Hair follicle dermal papilla cell (primary cell): ENCODE measurements around the gene CELF2. TPM values are rescaled to one million over a fixed set of nuclear protein-coding genes. Genes with fewer than 3 reads are reported as not detected.

Experiments used
- total RNA-seq: library from RNA; depleted of rRNA; stranded (reverse); fragments of >200 nt; gene quantifications from 2 replicates; pipeline ENCODE4 v1.2.3, GENCODE V29; 2012

Gene CELF2
- 24.7 and 26.1 TPM in 2 replicates for total RNA-seq

DNA sequence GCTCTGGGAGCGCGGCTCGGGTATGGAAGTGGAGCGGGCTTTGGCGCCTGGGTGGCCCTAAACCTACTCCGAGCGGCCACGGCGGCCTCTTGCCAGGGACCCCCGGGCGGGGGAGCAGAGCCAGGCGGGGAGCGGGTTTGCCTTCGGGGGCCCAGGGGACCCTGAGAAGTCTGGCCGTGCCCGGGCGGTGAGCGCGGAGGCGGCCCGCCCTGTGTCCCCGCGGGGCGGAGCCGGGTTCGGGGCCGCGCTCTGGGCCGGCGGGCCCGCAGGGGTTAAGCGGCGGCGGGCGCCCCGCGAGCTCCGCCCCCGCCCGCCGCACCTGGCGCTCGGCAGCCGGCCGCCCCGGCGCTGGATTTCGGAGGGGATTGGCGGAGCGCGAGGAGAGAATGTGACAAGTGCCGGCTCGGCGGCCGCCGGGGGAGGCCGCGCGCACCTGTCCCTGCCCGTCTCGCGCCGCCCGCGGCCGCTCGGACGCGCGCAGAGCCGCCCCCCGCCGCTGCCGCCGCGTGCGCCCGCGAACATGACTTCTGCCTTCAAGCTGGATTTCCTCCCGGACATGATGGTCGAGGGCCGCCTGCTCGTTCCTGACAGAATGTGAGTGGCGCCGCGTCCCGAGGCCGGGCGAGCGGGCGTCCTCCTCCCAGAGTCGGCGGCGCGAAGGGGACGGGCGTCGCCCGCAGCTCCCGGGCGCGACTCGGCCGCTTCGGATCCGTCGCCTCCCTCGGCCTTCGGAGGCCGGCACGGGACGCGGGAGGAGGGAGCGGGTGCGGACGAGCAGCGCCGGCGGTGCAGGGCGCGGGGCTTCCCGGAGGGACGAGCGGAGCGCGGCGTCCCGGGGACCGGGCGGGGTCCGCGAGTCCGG, at the start of gene CELF2:
CELF2 (plus strand) TSS at position 303 of the 862 bp plus-strand sequence; CDS start at position 521, 218 bp downstream.

